Measurements from ENCODE around the gene RAB11A.

DNA sequence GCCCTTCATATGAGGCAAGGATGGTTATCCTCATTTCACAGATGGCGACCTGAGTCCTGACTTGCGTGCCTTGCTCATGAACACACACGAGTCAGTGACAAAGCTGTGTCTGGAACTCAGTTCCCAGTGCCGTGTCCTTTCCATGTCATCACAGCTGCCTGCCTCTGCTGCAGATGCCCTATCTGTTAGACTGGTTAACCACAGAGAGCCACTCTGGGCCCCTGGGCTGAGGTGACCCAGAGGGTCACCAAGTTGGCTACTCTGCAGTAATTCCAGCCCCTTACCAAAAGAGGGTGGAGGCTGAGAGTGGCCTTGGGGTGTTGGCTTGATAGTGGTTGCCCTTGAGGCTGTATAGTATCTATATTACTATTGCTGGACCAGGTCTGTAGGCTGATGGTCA is 41.0 kb downstream of the RAB11A start:
- TF ChIP-seq, protein P1, sequence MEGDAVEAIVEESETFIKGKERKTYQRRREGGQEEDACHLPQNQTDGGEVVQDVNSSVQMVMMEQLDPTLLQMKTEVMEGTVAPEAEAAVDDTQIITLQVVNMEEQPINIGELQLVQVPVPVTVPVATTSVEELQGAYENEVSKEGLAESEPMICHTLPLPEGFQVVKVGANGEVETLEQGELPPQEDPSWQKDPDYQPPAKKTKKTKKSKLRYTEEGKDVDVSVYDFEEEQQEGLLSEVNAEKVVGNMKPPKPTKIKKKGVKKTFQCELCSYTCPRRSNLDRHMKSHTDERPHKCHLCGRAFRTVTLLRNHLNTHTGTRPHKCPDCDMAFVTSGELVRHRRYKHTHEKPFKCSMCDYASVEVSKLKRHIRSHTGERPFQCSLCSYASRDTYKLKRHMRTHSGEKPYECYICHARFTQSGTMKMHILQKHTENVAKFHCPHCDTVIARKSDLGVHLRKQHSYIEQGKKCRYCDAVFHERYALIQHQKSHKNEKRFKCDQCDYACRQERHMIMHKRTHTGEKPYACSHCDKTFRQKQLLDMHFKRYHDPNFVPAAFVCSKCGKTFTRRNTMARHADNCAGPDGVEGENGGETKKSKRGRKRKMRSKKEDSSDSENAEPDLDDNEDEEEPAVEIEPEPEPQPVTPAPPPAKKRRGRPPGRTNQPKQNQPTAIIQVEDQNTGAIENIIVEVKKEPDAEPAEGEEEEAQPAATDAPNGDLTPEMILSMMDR (IDR thresholded peaks at IDR 0.05), result no peak
- no peak for TF ChIP-seq POLR2A (IDR thresholded peaks at IDR 0.05)
- no peak for TF ChIP-seq EP300 (IDR thresholded peaks at IDR 0.05; ENCODE audit: low read depth)
- TF ChIP-seq POLR2AphosphoS5 (IDR thresholded peaks at IDR 0.05), result no peak

Data from transverse colon (tissue), 4 donors.